Non-pigmented ciliary epithelial cell (primary cell): ENCODE results near the gene ZNF888.
A peak's percentile ranks its signal among the peaks of the same experiment; 100 is the strongest.
"Not testable (repeated sequence)": the region's sequence is repeated elsewhere in the genome, so short reads cannot be mapped to it uniquely, and the experiment has no call there.

ENCODE experiments used
- DNase-seq: peaks from one replicate; pipeline ENCODE4 v3.0.0-alpha.2; 2010; ENCODE audit warnings: low read depth

ZNF888 gene

GRCh38 chr19:52872996-52873395, 50.2 kb downstream of the ZNF888 start:
- DNase-seq = not testable (repeated sequence)

GRCh38 chr19:52871466-52871865, 51.8 kb downstream of the ZNF888 start:
- no peak for DNase-seq

- DNase-seq = not testable (repeated sequence)
Measured at GRCh38 chr19:52868031-52868430, 55.2 kb downstream of the ZNF888 start.

GRCh38 chr19:52857378-52858191, 65.6 kb downstream of the ZNF888 start, which contains the start of gene ZNF468:
TSS of gene ZNF468 (minus strand) at chr19:52857619. CDS start at chr19:52854272, 3,347 bp downstream.
- peak; percentile 9 for DNase-seq

- DNase-seq = not testable (repeated sequence)
Measured at GRCh38 chr19:52856540-52857377, 66.5 kb downstream of the ZNF888 start.
